DMS53 (cell line): ENCODE measurements around the gene KHDC3L.
"Not testable (repeated sequence)": the region's sequence is repeated elsewhere in the genome, so short reads cannot be mapped to it uniquely, and the experiment has no call there.

Source experiments
- DNase-seq: peaks from one replicate; lab custom pipeline; 2025; lab: John Stamatoyannopoulos, UW

The KHDC3L gene

GRCh38 chr6:73369563-73369962 is 7.1 kb downstream of the KHDC3L start, which contains the start of gene OOEP:
Gene OOEP (minus strand): TSS chr6:73369897. CDS start chr6:73369792, 105 bp downstream.
- no peak for DNase-seq

GRCh38 chr6:73371984-73372383 is 9.5 kb downstream of the KHDC3L start:
- DNase-seq, result no peak

GRCh38 chr6:73372516-73372915 is 10.1 kb downstream of the KHDC3L start:
- no peak for DNase-seq

- DNase-seq, result peak; percentile 69
These were observed 12.8 kb downstream of the KHDC3L start for GRCh38 chr6:73375216-73375615.

GRCh38 chr6:73377225-73377624 is 14.8 kb downstream of the KHDC3L start:
- DNase-seq, result no peak

GRCh38 chr6:73381531-73381930 is 19.1 kb downstream of the KHDC3L start:
- not testable (repeated sequence) for DNase-seq

GRCh38 chr6:73382462-73383113 is 20.1 kb downstream of the KHDC3L start:
- peak; percentile 67 for DNase-seq

- DNase-seq, result no peak
These were observed 26.0 kb downstream of the KHDC3L start for GRCh38 chr6:73388433-73388799.

GRCh38 chr6:73388800-73389512 is 26.5 kb downstream of the KHDC3L start:
- DNase-seq, result peak; percentile 84

GRCh38 chr6:73389854-73390253 is 27.4 kb downstream of the KHDC3L start:
- peak; percentile 74 for DNase-seq

GRCh38 chr6:73391675-73392074 is 29.2 kb downstream of the KHDC3L start:
- DNase-seq, result peak; percentile 41

- peak; percentile 26 for DNase-seq
These were observed 29.7 kb downstream of the KHDC3L start for GRCh38 chr6:73392188-73392587.

- DNase-seq, result no peak
These were observed 30.8 kb downstream of the KHDC3L start for GRCh38 chr6:73393278-73393677.

- peak; percentile 19 for DNase-seq
These were observed 32.3 kb downstream of the KHDC3L start, which contains the start of gene DDX43 for GRCh38 chr6:73394577-73395354. Gene DDX43 (plus strand): TSS chr6:73394828. CDS start chr6:73394906, 78 bp downstream.

GRCh38 chr6:73395875-73396274 is 33.4 kb downstream of the KHDC3L start:
- DNase-seq, result no peak

- no peak for DNase-seq
These were observed 38.2 kb downstream of the KHDC3L start for GRCh38 chr6:73400656-73401055.

- DNase-seq, result no peak
These were observed 46.9 kb downstream of the KHDC3L start for GRCh38 chr6:73409395-73409794.

- no peak for DNase-seq
These were observed 50.6 kb downstream of the KHDC3L start for GRCh38 chr6:73413102-73413501.
